Nephron progenitor cell (in vitro differentiated cells): ENCODE data around the gene GRID2IP.
"Not testable (repeated sequence)": the region's sequence is repeated elsewhere in the genome, so short reads cannot be mapped to it uniquely, and the experiment has no call there.

Source experiments
- DNase-seq: peaks from one replicate; pipeline ENCODE4 v3.0.0; 2021
- H3K27ac Mint-ChIP-seq: 2 replicates; pipeline ENCODE4 v1.8.0; 2021; ENCODE audit warnings: mild to moderate bottlenecking, moderate library complexity, mixed read lengths
- H3K27me3 Mint-ChIP-seq: 2 replicates; pipeline ENCODE4 v1.8.0; 2021; ENCODE audit warnings: mild to moderate bottlenecking, low read depth, mixed read lengths; ENCODE audit not compliant: poor library complexity
- H3K36me3 Mint-ChIP-seq: 2 replicates; pipeline ENCODE4 v1.8.0; 2021; ENCODE audit warnings: low read depth, mixed read lengths
- H3K4me1 Mint-ChIP-seq: 2 replicates; pipeline ENCODE4 v1.8.0; 2021; ENCODE audit warnings: mixed read lengths
- H3K4me3 Mint-ChIP-seq: 2 replicates; pipeline ENCODE4 v1.8.0; 2021; ENCODE audit warnings: mild to moderate bottlenecking, moderate library complexity, mixed read lengths
- H3K9me3 Mint-ChIP-seq: 2 replicates; pipeline ENCODE4 v1.8.0; 2021; ENCODE audit warnings: mild to moderate bottlenecking, moderate library complexity, mixed read lengths
- TF ChIP-seq, protein P1 (sequence below): fragments of 200-600 bp; sonication (generic); IDR thresholded peaks from 2 replicates; pipeline ENCODE4 v1.5.0; 2021; ENCODE audit warnings: antibody characterized with exemption

Gene GRID2IP

DNA sequence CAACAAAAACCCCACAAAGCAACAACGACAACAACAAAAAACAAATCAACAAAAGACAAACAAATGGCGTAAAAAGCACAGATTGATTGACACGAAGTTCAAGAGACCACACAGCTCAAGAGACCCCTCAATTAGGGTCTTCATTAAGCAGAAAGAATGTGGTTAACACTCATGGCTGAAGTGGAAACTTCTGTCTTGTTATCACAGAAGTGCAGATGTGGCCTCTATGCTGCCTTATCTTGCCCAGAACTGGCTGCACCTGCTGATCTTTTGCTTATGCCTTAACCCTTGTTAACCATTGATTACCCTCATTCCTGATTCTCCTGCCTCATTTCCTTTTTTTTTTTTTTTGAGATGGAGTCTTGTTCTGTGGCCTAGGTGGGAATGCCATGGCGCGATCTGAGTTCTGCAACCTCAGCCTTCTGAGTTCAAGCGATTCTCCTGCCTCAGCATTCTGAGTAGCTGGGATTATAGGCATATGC lies 100.0 kb downstream of the GRID2IP start:
- Mint-ChIP-seq H3K4me3 (no peak overlapping the region), H3K36me3 (no peaks in the 10 kb centered on the region), H3K4me1 (peaks cover 9% of the 10 kb centered on the region), H3K9me3 (no peaks in the 10 kb centered on the region), H3K27ac (peak overlapping the region; percentile 29), H3K27me3 (peaks cover 3% of the 10 kb centered on the region)
- no peak for DNase-seq
- TF ChIP-seq, protein P1, sequence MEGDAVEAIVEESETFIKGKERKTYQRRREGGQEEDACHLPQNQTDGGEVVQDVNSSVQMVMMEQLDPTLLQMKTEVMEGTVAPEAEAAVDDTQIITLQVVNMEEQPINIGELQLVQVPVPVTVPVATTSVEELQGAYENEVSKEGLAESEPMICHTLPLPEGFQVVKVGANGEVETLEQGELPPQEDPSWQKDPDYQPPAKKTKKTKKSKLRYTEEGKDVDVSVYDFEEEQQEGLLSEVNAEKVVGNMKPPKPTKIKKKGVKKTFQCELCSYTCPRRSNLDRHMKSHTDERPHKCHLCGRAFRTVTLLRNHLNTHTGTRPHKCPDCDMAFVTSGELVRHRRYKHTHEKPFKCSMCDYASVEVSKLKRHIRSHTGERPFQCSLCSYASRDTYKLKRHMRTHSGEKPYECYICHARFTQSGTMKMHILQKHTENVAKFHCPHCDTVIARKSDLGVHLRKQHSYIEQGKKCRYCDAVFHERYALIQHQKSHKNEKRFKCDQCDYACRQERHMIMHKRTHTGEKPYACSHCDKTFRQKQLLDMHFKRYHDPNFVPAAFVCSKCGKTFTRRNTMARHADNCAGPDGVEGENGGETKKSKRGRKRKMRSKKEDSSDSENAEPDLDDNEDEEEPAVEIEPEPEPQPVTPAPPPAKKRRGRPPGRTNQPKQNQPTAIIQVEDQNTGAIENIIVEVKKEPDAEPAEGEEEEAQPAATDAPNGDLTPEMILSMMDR = no peak

DNA sequence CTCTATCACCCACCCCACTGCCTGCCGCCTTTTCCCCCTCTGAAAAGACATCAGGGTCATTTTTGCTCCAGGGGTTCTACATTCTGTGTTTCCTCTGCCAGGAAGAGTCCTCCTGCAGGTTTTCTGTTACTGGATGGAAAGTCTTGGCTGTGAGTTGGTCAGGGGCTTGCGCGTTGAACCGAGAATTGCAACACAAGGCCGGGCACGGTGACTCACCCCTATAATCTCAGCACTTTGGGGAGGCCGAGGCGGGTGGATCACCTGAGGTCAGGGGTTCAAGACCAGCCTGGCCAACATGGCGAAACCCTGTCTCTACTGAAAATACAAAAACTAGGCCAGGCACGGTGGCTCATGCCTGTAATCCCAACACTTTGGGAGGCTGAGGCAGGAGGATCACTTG lies 100.7 kb downstream of the GRID2IP start:
- DNase-seq, H3K9me3 Mint-ChIP-seq, H3K27me3 Mint-ChIP-seq, H3K36me3 Mint-ChIP-seq, H3K4me3 Mint-ChIP-seq, H3K27ac Mint-ChIP-seq: not testable (repeated sequence)
- peaks cover 14% of the 10 kb centered on the region for H3K4me1 Mint-ChIP-seq

DNA sequence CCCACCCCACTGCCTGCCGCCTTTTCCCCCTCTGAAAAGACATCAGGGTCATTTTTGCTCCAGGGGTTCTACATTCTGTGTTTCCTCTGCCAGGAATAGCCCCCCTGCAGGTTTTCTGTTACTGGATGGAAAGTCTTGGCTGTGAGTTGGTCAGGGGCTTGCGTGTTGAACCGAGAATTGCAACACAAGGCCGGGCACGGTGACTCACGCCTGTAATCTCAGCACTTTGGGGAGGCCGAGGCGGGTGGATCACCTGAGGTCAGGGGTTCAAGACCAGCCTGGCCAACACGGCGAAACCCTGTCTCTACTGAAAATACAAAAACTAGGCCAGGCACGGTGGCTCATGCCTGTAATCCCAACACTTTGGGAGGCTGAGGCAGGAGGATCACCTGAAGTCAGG lies 101.4 kb downstream of the GRID2IP start:
- DNase-seq, H3K9me3 Mint-ChIP-seq: not testable (repeated sequence)
- peaks cover 19% of the 10 kb centered on the region for H3K4me1 Mint-ChIP-seq

DNA sequence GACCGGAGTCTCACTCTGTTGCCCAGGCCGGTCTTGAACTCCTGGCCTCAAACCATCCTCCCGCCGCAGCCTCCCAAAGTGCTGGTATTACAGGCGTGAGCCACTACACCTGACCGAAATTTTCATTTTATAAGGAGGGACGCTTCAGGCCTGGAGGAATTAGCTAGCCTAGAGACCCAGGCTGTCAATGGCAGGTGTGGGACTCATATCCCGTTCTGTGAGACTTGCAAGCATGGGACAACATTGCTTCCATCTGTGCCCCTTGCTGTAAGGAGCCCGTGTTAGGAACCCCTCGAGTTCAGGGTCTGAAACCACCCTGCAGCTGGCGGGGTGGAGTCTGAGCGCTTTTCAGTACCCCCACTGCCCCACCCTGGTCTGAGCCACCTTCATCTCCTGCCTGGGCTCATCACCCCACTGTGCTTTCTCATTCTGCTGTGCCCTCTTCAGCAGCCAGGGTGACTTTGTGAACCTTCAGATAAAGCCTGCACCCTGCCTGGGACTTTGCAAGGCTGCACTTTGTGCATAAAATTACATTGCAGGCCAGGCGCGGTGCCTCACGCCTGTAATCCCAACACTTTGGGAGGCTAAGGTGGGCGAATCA lies 102.2 kb downstream of the GRID2IP start:
- Mint-ChIP-seq H3K27ac (no peak overlapping the region), H3K4me3 (peak overlapping the region; percentile 96), H3K27me3 (peaks cover 3% of the 10 kb centered on the region)

More for the DNA sequence above, 101.4 kb downstream of the GRID2IP start:
- H3K27ac Mint-ChIP-seq, H3K27me3 Mint-ChIP-seq: not testable (repeated sequence)
- peaks cover 12% of the 10 kb centered on the region for H3K36me3 Mint-ChIP-seq
- H3K4me3 Mint-ChIP-seq = peak overlapping the region; percentile 64

DNA sequence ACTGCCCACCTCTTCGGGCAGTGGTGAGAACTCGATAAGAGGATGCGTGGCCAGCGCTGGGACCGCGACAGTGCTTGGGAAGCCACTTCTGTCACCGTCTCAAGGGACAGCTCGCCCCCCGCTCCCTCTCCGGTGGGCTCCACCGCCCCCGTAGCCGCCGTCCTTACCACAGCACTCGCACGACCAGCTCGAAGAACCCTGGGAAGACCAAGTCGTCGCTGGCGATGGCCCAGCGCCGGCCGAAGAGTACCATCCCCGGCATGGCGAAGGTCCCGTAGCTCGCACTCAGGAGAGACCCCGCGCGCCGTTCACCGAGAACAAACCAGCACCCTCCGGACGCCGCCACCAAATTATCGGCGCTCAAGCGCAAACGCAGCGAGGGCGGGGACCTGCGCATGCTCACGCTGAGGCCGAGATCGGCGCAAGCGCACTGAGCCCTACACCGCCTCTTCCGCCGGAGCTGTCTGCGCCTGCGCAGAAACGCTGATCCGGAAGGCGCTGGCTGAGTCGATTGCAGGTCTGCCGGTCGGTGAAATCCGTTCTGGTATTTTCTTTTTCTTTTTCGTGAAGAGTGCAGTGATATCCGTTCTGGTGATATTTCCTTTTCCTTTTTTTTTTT lies 103.6 kb downstream of the GRID2IP start, which contains the start of gene DAGLB:
Gene DAGLB, minus strand, starts transcription at position 374 of the 619 bp plus-strand sequence. Its CDS starts 112 bp downstream, at position 262.
- Mint-ChIP-seq H3K4me1 (peaks cover 19% of the 10 kb centered on the region), H3K4me3 (peak within 1 kb of the TSS; percentile 96), H3K36me3 (peaks cover 30% of the 10 kb centered on the region), H3K27ac (peak within 1 kb of the TSS; percentile 90), H3K9me3 (no peaks in the 10 kb centered on the region), H3K27me3 (no peaks in the 10 kb centered on the region)
- DNase-seq = peak; percentile 98
- TF ChIP-seq, protein P1 = no peak

More for the DNA sequence above, 102.2 kb downstream of the GRID2IP start:
- DNase-seq = no peak
- TF ChIP-seq, protein P1 = no peak
- no peaks in the 10 kb centered on the region for H3K9me3 Mint-ChIP-seq
- peaks cover 19% of the 10 kb centered on the region for H3K4me1 Mint-ChIP-seq
- H3K36me3 Mint-ChIP-seq = peaks cover 20% of the 10 kb centered on the region
